Sigmoid colon (tissue), 4 donors: ENCODE data around the gene TMEM220.

ENCODE experiments used
- EP300 ChIP-seq, 4 donors: sonication (generic); formaldehyde crosslinking; IDR thresholded peaks; one replicate each; pipeline ENCODE4 v1.6.1; 2017; ENCODE audit warnings: antibody characterized with exemption in 4 of 4
- POLR2A ChIP-seq, 2 donors: fragments of 450-650 bp; IDR thresholded peaks; one replicate each; pipeline ENCODE4 v1.6.1; 2016; ENCODE audit warnings: antibody characterized with exemption in 2 of 2, mild to moderate bottlenecking in 2 of 2, moderate library complexity in 2 of 2
- POLR2AphosphoS5 ChIP-seq, 4 donors: sonication (generic); formaldehyde crosslinking; IDR thresholded peaks; one replicate each; pipeline ENCODE4 v1.6.1; 2017; ENCODE audit warnings: antibody characterized with exemption in 4 of 4
- TF ChIP-seq, protein P1 (sequence below), 4 experiments: fragments of 450-650 bp in 3 of 4; fragments of 200-600 bp in 1 of 4; IDR thresholded peaks; one replicate each; pipeline ENCODE4 v1.5.1; 2016 to 2019; ENCODE audit warnings: antibody characterized with exemption in 4 of 4, mild to moderate bottlenecking in 3 of 4, moderate library complexity in 2 of 4

- TF ChIP-seq, protein P1, sequence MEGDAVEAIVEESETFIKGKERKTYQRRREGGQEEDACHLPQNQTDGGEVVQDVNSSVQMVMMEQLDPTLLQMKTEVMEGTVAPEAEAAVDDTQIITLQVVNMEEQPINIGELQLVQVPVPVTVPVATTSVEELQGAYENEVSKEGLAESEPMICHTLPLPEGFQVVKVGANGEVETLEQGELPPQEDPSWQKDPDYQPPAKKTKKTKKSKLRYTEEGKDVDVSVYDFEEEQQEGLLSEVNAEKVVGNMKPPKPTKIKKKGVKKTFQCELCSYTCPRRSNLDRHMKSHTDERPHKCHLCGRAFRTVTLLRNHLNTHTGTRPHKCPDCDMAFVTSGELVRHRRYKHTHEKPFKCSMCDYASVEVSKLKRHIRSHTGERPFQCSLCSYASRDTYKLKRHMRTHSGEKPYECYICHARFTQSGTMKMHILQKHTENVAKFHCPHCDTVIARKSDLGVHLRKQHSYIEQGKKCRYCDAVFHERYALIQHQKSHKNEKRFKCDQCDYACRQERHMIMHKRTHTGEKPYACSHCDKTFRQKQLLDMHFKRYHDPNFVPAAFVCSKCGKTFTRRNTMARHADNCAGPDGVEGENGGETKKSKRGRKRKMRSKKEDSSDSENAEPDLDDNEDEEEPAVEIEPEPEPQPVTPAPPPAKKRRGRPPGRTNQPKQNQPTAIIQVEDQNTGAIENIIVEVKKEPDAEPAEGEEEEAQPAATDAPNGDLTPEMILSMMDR (IDR thresholded peaks at IDR 0.05) = no peak
- no peak for TF ChIP-seq EP300 (IDR thresholded peaks at IDR 0.05)
- TF ChIP-seq POLR2AphosphoS5 (IDR thresholded peaks at IDR 0.05) = no peak
- no peak for TF ChIP-seq POLR2A (IDR thresholded peaks at IDR 0.05)
Measured at GRCh38 chr17:10738521-10739258, 8.9 kb upstream of the TMEM220 start.
